ENCODE results near the gene TCF15.

TCF15 gene

GRCh38 chr20:615514-615913 is 5.4 kb upstream of the TCF15 start:
- Histone ChIP-seq H3K4me3 (no peak overlapping the region), H3K36me3 (replicated peaks) (no peaks in the 10 kb centered on the region), H3K9me3 (no peaks in the 10 kb centered on the region; the same call in 1 of the 2 replicates), H3K4me1 (no peaks in the 10 kb centered on the region), H3K27me3 (ENCODE audit: low read depth) (peaks cover 18% of the 10 kb centered on the region)
- DNase-seq (ENCODE audit: low spot score in 2 of 2) = no peak
- in situ Hi-C loops (cut with MboI; ENCODE audit: low sequenced_read_pairs) = no loop called here

- no peak for DNase-seq (ENCODE audit: low spot score in 2 of 2)
- Histone ChIP-seq H3K27me3 (ENCODE audit: low read depth) (peaks cover 32% of the 10 kb centered on the region), H3K4me3 (no peak overlapping the region), H3K9me3 (no peaks in the 10 kb centered on the region), H3K36me3 (replicated peaks) (no peaks in the 10 kb centered on the region), H3K4me1 (no peaks in the 10 kb centered on the region; the same call in 1 of the 2 replicates)
- in situ Hi-C loops (cut with MboI; ENCODE audit: low sequenced_read_pairs) = no loop called here
Measured at GRCh38 chr20:611843-612185, 1.7 kb upstream of the TCF15 start.

- no peaks in the 10 kb centered on the region; the same call in 1 of the 2 replicates for H3K4me1 ChIP-seq
- no peak overlapping the region for H3K4me3 ChIP-seq
- no peak for DNase-seq (ENCODE audit: low spot score in 2 of 2)
- peaks cover 32% of the 10 kb centered on the region for H3K27me3 ChIP-seq (ENCODE audit: low read depth)
- in situ Hi-C loops (cut with MboI; ENCODE audit: low sequenced_read_pairs) = no loop called here
- H3K36me3 ChIP-seq (replicated peaks) = no peaks in the 10 kb centered on the region
- no peaks in the 10 kb centered on the region for H3K9me3 ChIP-seq
Measured at GRCh38 chr20:611047-611842, 1.1 kb upstream of the TCF15 start.

- Histone ChIP-seq H3K36me3 (replicated peaks) (no peaks in the 10 kb centered on the region), H3K9me3 (no peaks in the 10 kb centered on the region), H3K4me3 (peak overlapping the region; percentile 24), H3K27me3 (ENCODE audit: low read depth) (peaks cover 32% of the 10 kb centered on the region), H3K4me1 (no peaks in the 10 kb centered on the region; the same call in 1 of the 2 replicates)
- peak in 1 of 2 experiments; percentile 15 for DNase-seq (ENCODE audit: low spot score in 2 of 2)
- in situ Hi-C loops (cut with MboI; ENCODE audit: low sequenced_read_pairs) = no loop called here
Measured at GRCh38 chr20:609371-609964, 641 bp downstream of the TCF15 start.

- no peak for DNase-seq (ENCODE audit: low spot score in 2 of 2)
- Histone ChIP-seq H3K9me3 (no peaks in the 10 kb centered on the region), H3K4me1 (no peaks in the 10 kb centered on the region; the same call in 1 of the 2 replicates), H3K27me3 (ENCODE audit: low read depth) (peaks cover 32% of the 10 kb centered on the region), H3K36me3 (replicated peaks) (no peaks in the 10 kb centered on the region), H3K4me3 (peak overlapping the region; percentile 24; the same call in 1 of the 2 replicates)
- in situ Hi-C loops (cut with MboI; ENCODE audit: low sequenced_read_pairs) = no loop called here
Measured at GRCh38 chr20:608970-609369, 1.1 kb downstream of the TCF15 start.

GRCh38 chr20:607476-607875 is 2.6 kb downstream of the TCF15 start:
- no peak for DNase-seq (ENCODE audit: low spot score in 2 of 2)
- Histone ChIP-seq H3K36me3 (replicated peaks) (no peaks in the 10 kb centered on the region), H3K4me1 (no peaks in the 10 kb centered on the region; the same call in 1 of the 2 replicates), H3K9me3 (no peaks in the 10 kb centered on the region), H3K27me3 (ENCODE audit: low read depth) (peaks cover 32% of the 10 kb centered on the region), H3K4me3 (no peak overlapping the region)
- in situ Hi-C loops (cut with MboI; ENCODE audit: low sequenced_read_pairs) = no loop called here

GRCh38 chr20:605237-605636 is 4.9 kb downstream of the TCF15 start:
- H3K4me3 ChIP-seq = no peak overlapping the region
- H3K9me3 ChIP-seq = no peaks in the 10 kb centered on the region
- peaks cover 11% of the 10 kb centered on the region for H3K27me3 ChIP-seq (ENCODE audit: low read depth)
- H3K36me3 ChIP-seq (replicated peaks) = no peaks in the 10 kb centered on the region
- H3K4me1 ChIP-seq = no peaks in the 10 kb centered on the region; the same call in 1 of the 2 replicates
- DNase-seq (ENCODE audit: low spot score in 2 of 2) = no peak
- in situ Hi-C loops (cut with MboI; ENCODE audit: low sequenced_read_pairs) = no loop called here

GRCh38 chr20:603116-603640 is 6.9 kb downstream of the TCF15 start:
- in situ Hi-C loops (cut with MboI; ENCODE audit: low sequenced_read_pairs) = no loop called here

GRCh38 chr20:602111-602970 is 7.8 kb downstream of the TCF15 start:
- no peaks in the 10 kb centered on the region for H3K27me3 ChIP-seq (ENCODE audit: low read depth)
- in situ Hi-C loops (cut with MboI; ENCODE audit: low sequenced_read_pairs) = no loop called here
- no peak overlapping the region for H3K4me3 ChIP-seq
- H3K36me3 ChIP-seq (replicated peaks) = no peaks in the 10 kb centered on the region
- no peaks in the 10 kb centered on the region for H3K9me3 ChIP-seq
- DNase-seq (ENCODE audit: low spot score in 2 of 2) = no peak
- no peaks in the 10 kb centered on the region for H3K4me1 ChIP-seq

More at GRCh38 chr20:603116-603640, 6.9 kb downstream of the TCF15 start:
- Histone ChIP-seq H3K9me3 (no peaks in the 10 kb centered on the region), H3K36me3 (replicated peaks) (no peaks in the 10 kb centered on the region), H3K4me3 (no peak overlapping the region), H3K27me3 (ENCODE audit: low read depth) (no peaks in the 10 kb centered on the region), H3K4me1 (no peaks in the 10 kb centered on the region)
- DNase-seq (ENCODE audit: low spot score in 2 of 2) = no peak

- Histone ChIP-seq H3K9me3 (no peaks in the 10 kb centered on the region), H3K4me3 (no peak overlapping the region), H3K36me3 (replicated peaks) (no peaks in the 10 kb centered on the region), H3K4me1 (no peaks in the 10 kb centered on the region), H3K27me3 (ENCODE audit: low read depth) (no peaks in the 10 kb centered on the region)
- no peak for DNase-seq (ENCODE audit: low spot score in 2 of 2)
- in situ Hi-C loops (cut with MboI; ENCODE audit: low sequenced_read_pairs) = no loop called here
Measured at GRCh38 chr20:600736-601135, 9.4 kb downstream of the TCF15 start.

- no peak for DNase-seq (ENCODE audit: low spot score in 2 of 2)
- Histone ChIP-seq H3K27me3 (ENCODE audit: low read depth) (no peaks in the 10 kb centered on the region), H3K36me3 (replicated peaks) (no peaks in the 10 kb centered on the region), H3K9me3 (no peaks in the 10 kb centered on the region), H3K4me3 (no peak overlapping the region), H3K4me1 (no peaks in the 10 kb centered on the region)
- in situ Hi-C loops (cut with MboI; ENCODE audit: low sequenced_read_pairs) = no loop called here
Measured at GRCh38 chr20:600141-600540, 10.0 kb downstream of the TCF15 start.

GRCh38 chr20:598133-598850 is 11.8 kb downstream of the TCF15 start:
- no peaks in the 10 kb centered on the region for H3K27me3 ChIP-seq (ENCODE audit: low read depth)
- no peaks in the 10 kb centered on the region for H3K4me1 ChIP-seq
- no peaks in the 10 kb centered on the region for H3K9me3 ChIP-seq
- no peak overlapping the region for H3K4me3 ChIP-seq
- in situ Hi-C loops (cut with MboI; ENCODE audit: low sequenced_read_pairs) = no loop called here
- no peaks in the 10 kb centered on the region for H3K36me3 ChIP-seq (replicated peaks)
- DNase-seq (ENCODE audit: low spot score in 2 of 2) = no peak

GRCh38 chr20:597560-597959 is 12.5 kb downstream of the TCF15 start:
- Histone ChIP-seq H3K36me3 (replicated peaks) (no peaks in the 10 kb centered on the region), H3K9me3 (no peaks in the 10 kb centered on the region), H3K4me3 (no peak overlapping the region), H3K27me3 (ENCODE audit: low read depth) (no peaks in the 10 kb centered on the region), H3K4me1 (no peaks in the 10 kb centered on the region)
- no peak for DNase-seq (ENCODE audit: low spot score in 2 of 2)
- in situ Hi-C loops (cut with MboI; ENCODE audit: low sequenced_read_pairs) = no loop called here

Measured in HAP-1 (cell line).